ENCODE results near the gene GPBAR1.

DNA sequence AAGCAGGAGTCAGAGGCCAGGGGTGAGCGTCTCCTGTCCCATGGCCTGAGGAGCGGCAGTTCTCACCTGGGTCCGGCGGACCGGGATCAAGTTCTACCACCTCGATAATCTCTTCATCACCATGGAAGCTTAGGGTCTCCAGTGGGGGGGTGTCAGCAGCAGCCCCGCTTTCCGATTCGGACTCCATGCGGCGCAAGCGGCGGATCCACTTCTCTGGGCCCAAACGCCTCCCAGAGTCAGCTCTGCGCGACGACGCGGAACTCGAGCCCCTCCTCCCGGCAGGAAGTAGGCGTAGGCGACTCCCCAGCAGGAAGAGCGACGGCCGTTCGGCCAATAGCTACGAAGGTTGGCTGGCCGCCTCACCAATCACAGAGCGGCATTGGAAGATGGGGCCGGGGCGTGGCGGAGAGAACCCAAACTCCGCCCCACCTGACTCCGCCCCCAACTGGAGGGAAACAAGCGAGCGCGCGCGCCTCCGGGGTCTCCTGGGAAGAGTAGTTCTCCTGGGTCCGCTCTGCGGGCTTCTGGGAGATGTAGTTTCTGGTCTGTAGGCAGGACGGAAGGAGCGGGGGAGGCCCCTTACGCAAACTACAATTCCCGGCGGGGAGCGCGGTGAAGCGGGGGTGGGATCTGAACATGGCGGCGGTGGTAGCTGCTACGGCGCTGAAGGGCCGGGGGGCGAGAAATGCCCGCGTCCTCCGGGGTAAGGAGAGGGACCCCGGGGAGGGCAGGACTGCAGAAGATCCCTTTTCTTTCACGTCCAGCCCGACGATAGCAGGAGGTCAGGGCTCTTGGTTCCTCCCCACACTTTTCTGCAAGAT, 9.3 kb downstream of the GPBAR1 start, which contains the start of the genes AAMP and PNKD:
- TF ChIP-seq CTCF (IDR thresholded peaks at IDR 0.05) (0 out of 2 replicates have a peak, but pooled peaks have one; percentile 8), NFIC (IDR thresholded peaks at IDR 0.05; ENCODE audit: borderline replicate concordance) (peak; percentile 13; the same call in 1 of the 2 replicates), ELF1 (IDR thresholded peaks at IDR 0.05) (peak; percentile 71), EZH2phosphoT487 (IDR thresholded peaks at IDR 0.05; ENCODE audit: borderline replicate concordance, low read depth) (no peak), EP300 (IDR thresholded peaks at IDR 0.05; ENCODE audit: borderline replicate concordance in 1 of 2, low read depth in 1 of 2, low read length in 1 of 2) (no peak), GABPA (IDR thresholded peaks at IDR 0.05; ENCODE audit: low read depth) (peak; percentile 82)

Data from SK-N-SH (cell line).